Adrenal gland (tissue), 5 donors: ENCODE measurements around the gene GIMD1.

Experiments used
- CTCF ChIP-seq, 6 experiments: fragments of 450-650 bp in 4 of 6; fragments of 200-600 bp in 2 of 6; sonication (generic) in 1 of 6; IDR thresholded peaks; 1 replicate in 5 of 6; 2 replicates in 1 of 6; pipeline versions ENCODE4 v1.5.1 to v1.8.0; 2016 to 2021; ENCODE audit warnings: antibody characterized with exemption in 6 of 6, mild to moderate bottlenecking in 2 of 6, moderate library complexity in 1 of 6
- POLR2A ChIP-seq, 2 donors: fragments of 450-650 bp; IDR thresholded peaks; one replicate each; pipeline ENCODE4 v1.6.1; 2017; ENCODE audit warnings: antibody characterized with exemption in 2 of 2, mild to moderate bottlenecking in 2 of 2, moderate library complexity in 1 of 2
- donor health status: DM: no; HTN: no; CAD: no.

- no peak for TF ChIP-seq CTCF (IDR thresholded peaks at IDR 0.05)
- TF ChIP-seq POLR2A (IDR thresholded peaks at IDR 0.05): no peak
These were observed 45.5 kb downstream of the GIMD1 start for GRCh38 chr4:106323119-106323518.
